SK-N-SH (cell line): ENCODE results near the gene SPRY4. TPM values are rescaled to one million over a fixed set of nuclear protein-coding genes. Genes with fewer than 3 reads are reported as not detected.

ENCODE experiments used
- CTCF ChIA-PET: fragments of 300-600, 350-600 bp; formaldehyde crosslinking; extraction: SDS; loops from one replicate; lab custom pipeline; 2021; lab: Yijun Ruan, JAX
- POLR2A ChIA-PET: fragments of 350-600 bp; sonication (Branson Sonifier 250); formaldehyde crosslinking; extraction: SDS; loops from one replicate; lab custom pipeline; 2020; ENCODE audit warnings: antibody characterized with exemption, inconsistent platforms; lab: Yijun Ruan, JAX
- DNase-seq: peaks from one replicate; pipeline ENCODE4 v3.0.0; 2012
- H2AFZ ChIP-seq: fragments of 200-600 bp; sonication (generic); 2 replicates; pipeline ENCODE4 v1.8.1; 2016; ENCODE audit warnings: antibody characterized with exemption, mild to moderate bottlenecking, low read depth
- H3F3A ChIP-seq: fragments of 200-600 bp; sonication (generic); replicated peaks from 2 replicates; pipeline ENCODE3; 2016; ENCODE audit warnings: antibody characterized with exemption, mild to moderate bottlenecking; ENCODE audit not compliant: insufficient read depth
- H3K27ac ChIP-seq, 2 experiments: fragments of 200-500 bp in 1 of 2; fragments of 200-600 bp in 1 of 2; sonication (Bioruptor generic) in 1 of 2; sonication (generic), shearing (Covaris generic) in 1 of 2; 2 replicates each; pipeline versions ENCODE4 v1.5.1 to v1.6.1; 2014 to 2016; ENCODE audit warnings: low read depth in 2 of 2, inconsistent platforms in 1 of 2, low read length in 1 of 2, mild to moderate bottlenecking in 1 of 2, mixed read lengths in 1 of 2
- H3K27me3 ChIP-seq: fragments of 200-600 bp; sonication (generic), shearing (Covaris generic); 2 replicates; pipeline ENCODE4 v1.6.1; 2016; ENCODE audit warnings: mixed run types; ENCODE audit not compliant: insufficient read depth
- H3K36me3 ChIP-seq, 2 experiments: fragments of 200-500 bp in 1 of 2; fragments of 200-600 bp in 1 of 2; sonication (Bioruptor generic) in 1 of 2; sonication (generic) in 1 of 2; replicated peaks in 1 of 2; 2 replicates each; pipeline versions ENCODE3 to v1.5.1; 2014 to 2016; ENCODE audit warnings: low read length in 1 of 2, mild to moderate bottlenecking in 1 of 2; ENCODE audit not compliant: insufficient read depth in 2 of 2, control insufficient read depth in 1 of 2
- H3K4me1 ChIP-seq, 2 experiments: fragments of 200-500 bp in 1 of 2; fragments of 200-600 bp in 1 of 2; sonication (Bioruptor generic) in 1 of 2; sonication (generic), shearing (Covaris generic) in 1 of 2; 2 replicates each; pipeline versions ENCODE4 v1.5.1 to v1.6.1; 2014 to 2016; ENCODE audit warnings: low read depth in 1 of 2, low read length in 1 of 2, mixed run types in 1 of 2; ENCODE audit not compliant: insufficient read depth in 2 of 2, control insufficient read depth in 1 of 2
- H3K4me2 ChIP-seq: fragments of 200-600 bp; sonication (generic), shearing (Covaris generic); 2 replicates; pipeline ENCODE4 v1.6.1; 2017; ENCODE audit warnings: mixed run types
- H3K4me3 ChIP-seq, 2 experiments: fragments of 200-500 bp in 1 of 2; fragments of 200-600 bp in 1 of 2; sonication (Bioruptor generic) in 1 of 2; sonication (generic), shearing (Covaris generic) in 1 of 2; 2 replicates each; pipeline versions ENCODE4 v1.5.1 to v1.8.1; 2014 to 2016; ENCODE audit warnings: low read depth in 2 of 2, inconsistent platforms in 1 of 2, low read length in 1 of 2, mild to moderate bottlenecking in 1 of 2, mixed read lengths in 1 of 2, moderate library complexity in 1 of 2
- H3K79me2 ChIP-seq: fragments of 200-600 bp; sonication (generic); 2 replicates; pipeline ENCODE4 v1.8.1; 2017; ENCODE audit warnings: mild to moderate bottlenecking; ENCODE audit not compliant: insufficient read depth
- H3K9ac ChIP-seq: fragments of 200-600 bp; sonication (generic); 2 replicates; pipeline ENCODE4 v1.6.1; 2017; ENCODE audit warnings: mixed run types
- H3K9me2 ChIP-seq: fragments of 200-600 bp; sonication (generic); 2 replicates; pipeline ENCODE4 v1.6.1; 2017; ENCODE audit warnings: mixed run types
- H3K9me3 ChIP-seq: fragments of 200-600 bp; sonication (generic); 2 replicates; pipeline ENCODE4 v1.6.1; 2017; ENCODE audit warnings: mixed run types, mild to moderate bottlenecking, moderate library complexity
- H4K20me1 ChIP-seq: fragments of 200-600 bp; sonication (generic); 2 replicates; pipeline ENCODE4 v1.6.1; 2017; ENCODE audit warnings: mild to moderate bottlenecking, mixed run types; ENCODE audit not compliant: insufficient read depth
- CHD2 ChIP-seq: fragments of 150-350 bp; IDR thresholded peaks from 2 replicates; pipeline ENCODE4 v1.6.1; 2018; ENCODE audit warnings: low read length; ENCODE audit not compliant: partially characterized antibody
- ELF1 ChIP-seq: IDR thresholded peaks from 2 replicates; pipeline ENCODE4 v1.4.0; 2012
- FOXJ3 ChIP-seq: sonication (generic); formaldehyde crosslinking; IDR thresholded peaks from 2 replicates; pipeline ENCODE4 v1.5.1; 2020; ENCODE audit warnings: mild to moderate bottlenecking, missing genetic modification reagents
- GATA2 ChIP-seq: sonication (generic); formaldehyde crosslinking; IDR thresholded peaks from 2 replicates; pipeline ENCODE4 v1.5.0; 2020; ENCODE audit warnings: mild to moderate bottlenecking, missing genetic modification reagents
- JUND ChIP-seq: IDR thresholded peaks from 2 replicates; pipeline ENCODE4 v1.4.0; 2012
- RAD21 ChIP-seq: IDR thresholded peaks from 2 replicates; pipeline ENCODE4 v1.6.1; 2012; ENCODE audit warnings: mild to moderate bottlenecking, low read length
- RFX5 ChIP-seq: IDR thresholded peaks from 2 replicates; pipeline ENCODE4 v1.6.1; 2012; ENCODE audit warnings: mild to moderate bottlenecking, improper control_type of control experiment, low read length
- RXRA ChIP-seq: IDR thresholded peaks from 2 replicates; pipeline ENCODE4 v1.4.0; 2012; ENCODE audit warnings: low read depth, mild to moderate bottlenecking, borderline replicate concordance
- SMC3 ChIP-seq: IDR thresholded peaks from 2 replicates; pipeline ENCODE4 v1.6.1; 2012; ENCODE audit warnings: low read depth, low read length, improper control_type of control experiment
- TAF1 ChIP-seq: IDR thresholded peaks from 2 replicates; pipeline ENCODE4 v1.6.1; 2012; ENCODE audit warnings: low read depth, mild to moderate bottlenecking, low read length, moderate library complexity, borderline replicate concordance
- TCF12 ChIP-seq: IDR thresholded peaks from 2 replicates; pipeline ENCODE4 v1.4.0; 2012
- WGBS: methylation state at CpG from one replicate; pipeline ENCODE4 v1.1.6; 2017; ENCODE audit warnings: low lambda C conversion rate; 5-methylcytosine and 5-hydroxymethylcytosine counted together
- polyA plus RNA-seq, 3 experiments: library from polyadenylated mRNA; depleted of rRNA; stranded (reverse); fragments of >200 nt; gene quantifications; 2 replicates each; pipeline ENCODE4 v1.2.3, GENCODE V29; 2012
- TF ChIP-seq, protein P1 (sequence below): IDR thresholded peaks from 2 replicates; pipeline ENCODE4 v1.6.1; 2012; ENCODE audit warnings: mild to moderate bottlenecking, low read depth, low read length, moderate library complexity
- TF ChIP-seq, protein P2 (sequence below): fragments of 150-350 bp; IDR thresholded peaks from 2 replicates; pipeline ENCODE4 v1.6.1; 2017; ENCODE audit warnings: antibody characterized with exemption, low read length, low read depth, borderline replicate concordance
- TF ChIP-seq, protein P3 (sequence below): IDR thresholded peaks from 2 replicates; pipeline ENCODE4; 2012
- TF ChIP-seq, protein P4 (sequence below): fragments of 150-350 bp; IDR thresholded peaks from 2 replicates; pipeline ENCODE4 v1.6.1; 2016; ENCODE audit warnings: mild to moderate bottlenecking, low read depth, low read length
- TF ChIP-seq, protein P5 (sequence below): fragments of 200-600 bp; sonication (generic); IDR thresholded peaks from 2 replicates; pipeline ENCODE4 v1.6.1; 2017; ENCODE audit warnings: antibody characterized with exemption, mild to moderate bottlenecking, moderate library complexity

Gene SPRY4
- polyA plus RNA-seq, 1 of the 3 experiments (the other 2 are of a cell fraction), result 18.0 TPM

DNA sequence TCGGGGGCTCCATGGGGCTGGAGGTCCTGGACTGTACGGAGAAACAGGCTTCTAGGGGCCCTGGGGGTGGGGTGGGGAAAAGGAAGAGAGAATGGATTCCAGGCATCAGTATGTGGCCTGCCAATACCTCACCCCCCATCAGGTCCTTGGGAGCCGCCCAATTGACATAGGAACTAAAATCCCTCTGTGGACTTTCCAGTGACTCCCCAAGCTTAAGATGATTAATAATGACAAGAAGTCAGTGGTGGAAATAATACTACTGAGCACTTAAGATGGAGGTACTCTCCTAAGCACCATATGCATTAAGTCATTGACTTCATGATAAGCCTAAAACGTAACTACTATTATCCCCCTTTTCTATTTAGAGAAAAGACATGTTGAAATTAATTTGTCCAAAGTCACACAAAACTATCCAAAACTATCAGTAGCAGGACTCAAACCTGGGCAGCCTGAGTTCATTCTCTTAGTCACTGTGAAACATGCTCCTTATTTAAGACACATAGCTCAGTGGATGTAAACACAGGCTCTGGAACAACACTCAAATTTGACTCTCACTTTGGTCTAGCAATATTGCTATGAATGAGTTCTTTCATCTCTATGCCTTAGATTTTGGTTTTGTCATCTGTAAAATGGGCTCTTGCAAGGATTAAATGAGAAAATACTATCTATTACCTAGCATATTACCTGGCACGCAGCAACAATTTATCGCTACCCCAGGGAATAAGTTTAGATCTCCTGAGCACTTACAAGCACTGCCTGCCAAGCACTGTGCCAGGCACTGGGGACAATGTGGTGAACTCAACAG is 9.5 kb downstream of the SPRY4 start:
- peaks cover 100% of the 10 kb centered on the region for H3K79me2 ChIP-seq
- 94% methylated on average over 6 of the region's 6 CpGs for WGBS
- H3K4me3 ChIP-seq, result no peak overlapping the region
- H2AFZ ChIP-seq, result no peak overlapping the region
- H3F3A ChIP-seq, result peaks cover 17% of the 10 kb centered on the region
- H3K27me3 ChIP-seq, result no peaks in the 10 kb centered on the region
- DNase-seq, result no peak
- no peak overlapping the region for H3K9ac ChIP-seq
- peaks cover 60 to 68% of the 10 kb centered on the region in 2 experiments for H3K4me1 ChIP-seq
- TF ChIP-seq, protein P1, sequence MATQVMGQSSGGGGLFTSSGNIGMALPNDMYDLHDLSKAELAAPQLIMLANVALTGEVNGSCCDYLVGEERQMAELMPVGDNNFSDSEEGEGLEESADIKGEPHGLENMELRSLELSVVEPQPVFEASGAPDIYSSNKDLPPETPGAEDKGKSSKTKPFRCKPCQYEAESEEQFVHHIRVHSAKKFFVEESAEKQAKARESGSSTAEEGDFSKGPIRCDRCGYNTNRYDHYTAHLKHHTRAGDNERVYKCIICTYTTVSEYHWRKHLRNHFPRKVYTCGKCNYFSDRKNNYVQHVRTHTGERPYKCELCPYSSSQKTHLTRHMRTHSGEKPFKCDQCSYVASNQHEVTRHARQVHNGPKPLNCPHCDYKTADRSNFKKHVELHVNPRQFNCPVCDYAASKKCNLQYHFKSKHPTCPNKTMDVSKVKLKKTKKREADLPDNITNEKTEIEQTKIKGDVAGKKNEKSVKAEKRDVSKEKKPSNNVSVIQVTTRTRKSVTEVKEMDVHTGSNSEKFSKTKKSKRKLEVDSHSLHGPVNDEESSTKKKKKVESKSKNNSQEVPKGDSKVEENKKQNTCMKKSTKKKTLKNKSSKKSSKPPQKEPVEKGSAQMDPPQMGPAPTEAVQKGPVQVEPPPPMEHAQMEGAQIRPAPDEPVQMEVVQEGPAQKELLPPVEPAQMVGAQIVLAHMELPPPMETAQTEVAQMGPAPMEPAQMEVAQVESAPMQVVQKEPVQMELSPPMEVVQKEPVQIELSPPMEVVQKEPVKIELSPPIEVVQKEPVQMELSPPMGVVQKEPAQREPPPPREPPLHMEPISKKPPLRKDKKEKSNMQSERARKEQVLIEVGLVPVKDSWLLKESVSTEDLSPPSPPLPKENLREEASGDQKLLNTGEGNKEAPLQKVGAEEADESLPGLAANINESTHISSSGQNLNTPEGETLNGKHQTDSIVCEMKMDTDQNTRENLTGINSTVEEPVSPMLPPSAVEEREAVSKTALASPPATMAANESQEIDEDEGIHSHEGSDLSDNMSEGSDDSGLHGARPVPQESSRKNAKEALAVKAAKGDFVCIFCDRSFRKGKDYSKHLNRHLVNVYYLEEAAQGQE, result no peak
- TF ChIP-seq, protein P2, sequence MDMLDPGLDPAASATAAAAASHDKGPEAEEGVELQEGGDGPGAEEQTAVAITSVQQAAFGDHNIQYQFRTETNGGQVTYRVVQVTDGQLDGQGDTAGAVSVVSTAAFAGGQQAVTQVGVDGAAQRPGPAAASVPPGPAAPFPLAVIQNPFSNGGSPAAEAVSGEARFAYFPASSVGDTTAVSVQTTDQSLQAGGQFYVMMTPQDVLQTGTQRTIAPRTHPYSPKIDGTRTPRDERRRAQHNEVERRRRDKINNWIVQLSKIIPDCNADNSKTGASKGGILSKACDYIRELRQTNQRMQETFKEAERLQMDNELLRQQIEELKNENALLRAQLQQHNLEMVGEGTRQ, result no peak
- TF ChIP-seq FOXJ3 (CRISPR knock-in tag) (no peak), RXRA (no peak), TCF12 (no peak), ELF1 (no peak), SMC3 (no peak)
- TF ChIP-seq, protein P3, sequence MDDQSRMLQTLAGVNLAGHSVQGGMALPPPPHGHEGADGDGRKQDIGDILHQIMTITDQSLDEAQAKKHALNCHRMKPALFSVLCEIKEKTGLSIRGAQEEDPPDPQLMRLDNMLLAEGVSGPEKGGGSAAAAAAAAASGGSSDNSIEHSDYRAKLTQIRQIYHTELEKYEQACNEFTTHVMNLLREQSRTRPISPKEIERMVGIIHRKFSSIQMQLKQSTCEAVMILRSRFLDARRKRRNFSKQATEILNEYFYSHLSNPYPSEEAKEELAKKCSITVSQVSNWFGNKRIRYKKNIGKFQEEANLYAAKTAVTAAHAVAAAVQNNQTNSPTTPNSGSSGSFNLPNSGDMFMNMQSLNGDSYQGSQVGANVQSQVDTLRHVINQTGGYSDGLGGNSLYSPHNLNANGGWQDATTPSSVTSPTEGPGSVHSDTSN, result no peak
- POLR2A ChIA-PET, result interaction anchor here (0.8 kb wide), 1 partner anchor 55 kb away, joined by 3 read pairs; no protein-coding TSS in a partner anchor
- peak overlapping the region; percentile 67 to 80; a peak in 3 of 4 replicates for H3K27ac ChIP-seq
- H3K36me3 ChIP-seq, result peaks cover 51 to 57% of the 10 kb centered on the region in 2 experiments
- CTCF ChIA-PET, result interaction anchor here (0.8 to 1.4 kb wide), 5 partner anchors 10 to 234 kb away, joined by 3 to 4 read pairs (median 3); no protein-coding TSS in a partner anchor
- peaks cover 100% of the 10 kb centered on the region for H4K20me1 ChIP-seq
- H3K9me3 ChIP-seq, result no peaks in the 10 kb centered on the region
- H3K9me2 ChIP-seq, result no peaks in the 10 kb centered on the region
- H3K4me2 ChIP-seq, result peak overlapping the region; percentile 61

DNA sequence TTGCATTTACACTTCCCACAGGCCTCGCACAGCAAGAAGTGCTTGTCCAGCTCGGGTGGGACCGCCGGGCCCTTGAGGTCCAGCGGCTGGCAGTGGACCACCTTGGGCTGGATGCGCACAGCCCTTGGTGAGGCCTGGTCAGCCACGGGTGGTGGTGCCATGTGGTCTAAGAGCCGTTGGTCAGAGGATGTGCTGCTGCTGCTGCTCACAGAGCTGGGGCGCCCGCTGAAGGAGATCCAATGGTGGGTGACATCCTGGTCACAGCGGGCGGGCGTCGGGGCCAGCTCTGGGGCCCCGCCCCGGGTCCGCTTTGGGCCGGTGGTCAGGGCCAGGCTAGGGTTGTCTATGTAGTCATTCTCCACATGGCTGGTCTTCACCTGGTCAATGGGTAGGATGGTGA is 10.2 kb downstream of the SPRY4 start:
- peaks cover 51 to 63% of the 10 kb centered on the region in 2 experiments for H3K36me3 ChIP-seq
- ChIA-PET CTCF (no interaction called here), POLR2A (no interaction called here)
- peaks cover 53 to 61% of the 10 kb centered on the region in 2 experiments for H3K4me1 ChIP-seq
- H3K4me2 ChIP-seq, result no peak overlapping the region
- WGBS, result 98% methylated on average over 10 of the region's 18 CpGs
- H3K27ac ChIP-seq, result no peak overlapping the region; a peak in 1 of 4 replicates
- peaks cover 99% of the 10 kb centered on the region for H4K20me1 ChIP-seq
- no peak for DNase-seq
- peaks cover 17% of the 10 kb centered on the region for H3F3A ChIP-seq
- H3K79me2 ChIP-seq, result peaks cover 100% of the 10 kb centered on the region
- no peaks in the 10 kb centered on the region for H3K9me2 ChIP-seq
- H3K4me3 ChIP-seq, result no peak overlapping the region
- H2AFZ ChIP-seq, result no peak overlapping the region
- no peaks in the 10 kb centered on the region for H3K9me3 ChIP-seq
- H3K9ac ChIP-seq, result no peak overlapping the region
- no peaks in the 10 kb centered on the region for H3K27me3 ChIP-seq
- no peak for TF ChIP-seq RFX5
- no peak for TF ChIP-seq FOXJ3 (CRISPR knock-in tag)
- TF ChIP-seq GATA2, result no peak
- no peak for TF ChIP-seq CHD2
- no peak for TF ChIP-seq RAD21
- TF ChIP-seq TCF12, result no peak
- TF ChIP-seq JUND, result no peak
- TF ChIP-seq, protein P4, sequence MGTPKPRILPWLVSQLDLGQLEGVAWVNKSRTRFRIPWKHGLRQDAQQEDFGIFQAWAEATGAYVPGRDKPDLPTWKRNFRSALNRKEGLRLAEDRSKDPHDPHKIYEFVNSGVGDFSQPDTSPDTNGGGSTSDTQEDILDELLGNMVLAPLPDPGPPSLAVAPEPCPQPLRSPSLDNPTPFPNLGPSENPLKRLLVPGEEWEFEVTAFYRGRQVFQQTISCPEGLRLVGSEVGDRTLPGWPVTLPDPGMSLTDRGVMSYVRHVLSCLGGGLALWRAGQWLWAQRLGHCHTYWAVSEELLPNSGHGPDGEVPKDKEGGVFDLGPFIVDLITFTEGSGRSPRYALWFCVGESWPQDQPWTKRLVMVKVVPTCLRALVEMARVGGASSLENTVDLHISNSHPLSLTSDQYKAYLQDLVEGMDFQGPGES, result no peak
- TF ChIP-seq, protein P5, sequence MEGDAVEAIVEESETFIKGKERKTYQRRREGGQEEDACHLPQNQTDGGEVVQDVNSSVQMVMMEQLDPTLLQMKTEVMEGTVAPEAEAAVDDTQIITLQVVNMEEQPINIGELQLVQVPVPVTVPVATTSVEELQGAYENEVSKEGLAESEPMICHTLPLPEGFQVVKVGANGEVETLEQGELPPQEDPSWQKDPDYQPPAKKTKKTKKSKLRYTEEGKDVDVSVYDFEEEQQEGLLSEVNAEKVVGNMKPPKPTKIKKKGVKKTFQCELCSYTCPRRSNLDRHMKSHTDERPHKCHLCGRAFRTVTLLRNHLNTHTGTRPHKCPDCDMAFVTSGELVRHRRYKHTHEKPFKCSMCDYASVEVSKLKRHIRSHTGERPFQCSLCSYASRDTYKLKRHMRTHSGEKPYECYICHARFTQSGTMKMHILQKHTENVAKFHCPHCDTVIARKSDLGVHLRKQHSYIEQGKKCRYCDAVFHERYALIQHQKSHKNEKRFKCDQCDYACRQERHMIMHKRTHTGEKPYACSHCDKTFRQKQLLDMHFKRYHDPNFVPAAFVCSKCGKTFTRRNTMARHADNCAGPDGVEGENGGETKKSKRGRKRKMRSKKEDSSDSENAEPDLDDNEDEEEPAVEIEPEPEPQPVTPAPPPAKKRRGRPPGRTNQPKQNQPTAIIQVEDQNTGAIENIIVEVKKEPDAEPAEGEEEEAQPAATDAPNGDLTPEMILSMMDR, result no peak
- no peak for TF ChIP-seq TAF1
- TF ChIP-seq, protein P2, result no peak
